Spleen (tissue), 11 donors: Measurements from ENCODE around the gene NTSR1. TPM values are rescaled to one million over a fixed set of nuclear protein-coding genes. Genes with fewer than 3 reads are reported as not detected.

Source experiments
- DNase-seq: peaks from one replicate; pipeline ENCODE4 v3.0.0-alpha.2; 2020
- H3K27ac ChIP-seq, 8 donors: fragments of 200-600 bp; sonication (generic) in 7 of 8; 1 replicate in 4 of 8; 2 replicates in 4 of 8; pipeline versions ENCODE4 v1.5.0 to v1.8.0; 2016 to 2021; ENCODE audit warnings: inconsistent platforms in 4 of 8, mild to moderate bottlenecking in 4 of 8, moderate library complexity in 1 of 8
- H3K27me3 ChIP-seq, 7 donors: fragments of 200-600 bp; sonication (generic) in 6 of 7; replicated peaks in 1 of 7; 1 replicate in 4 of 7; 2 replicates in 3 of 7; pipeline versions ENCODE4 v1.5.0 to v1.8.0; 2016 to 2021; ENCODE audit warnings: inconsistent platforms in 3 of 7, mild to moderate bottlenecking in 1 of 7
- H3K36me3 ChIP-seq, 6 donors: fragments of 200-600 bp; sonication (generic) in 5 of 6; 1 replicate in 4 of 6; 2 replicates in 2 of 6; pipeline versions ENCODE4 v1.5.0 to v1.8.0; 2016 to 2021; ENCODE audit warnings: inconsistent platforms in 2 of 6
- H3K4me1 ChIP-seq, 6 donors: fragments of 200-600 bp; sonication (generic) in 5 of 6; 1 replicate in 3 of 6; 2 replicates in 3 of 6; pipeline versions ENCODE4 v1.5.0 to v1.8.0; 2016 to 2021; ENCODE audit warnings: inconsistent platforms in 3 of 6
- H3K4me3 ChIP-seq, 8 donors: fragments of 200-600 bp; sonication (generic) in 7 of 8; 1 replicate in 4 of 8; 2 replicates in 4 of 8; pipeline versions ENCODE4 v1.5.0 to v1.8.0; 2016 to 2021; ENCODE audit warnings: inconsistent platforms in 4 of 8, mild to moderate bottlenecking in 4 of 8, moderate library complexity in 2 of 8
- H3K9me3 ChIP-seq, 8 donors: fragments of 200-600 bp; sonication (generic) in 7 of 8; 1 replicate in 4 of 8; 2 replicates in 4 of 8; pipeline versions ENCODE4 v1.5.0 to v1.8.0; 2016 to 2021; ENCODE audit warnings: inconsistent platforms in 4 of 8
- POLR2A ChIP-seq, 3 donors: fragments of 450-650 bp; IDR thresholded peaks; one replicate each; pipeline ENCODE4 v1.5.1; 2017; ENCODE audit warnings: antibody characterized with exemption in 3 of 3, mild to moderate bottlenecking in 1 of 3
- POLR2AphosphoS5 ChIP-seq, 3 donors: sonication (generic); formaldehyde crosslinking; IDR thresholded peaks; one replicate each; pipeline ENCODE4 v1.5.1; 2017; ENCODE audit warnings: antibody characterized with exemption in 3 of 3
- WGBS, 5 donors: extraction: QIAGEN DNeasy Blood & Tissue Kit in 3 of 5; methylation state at CpG; one replicate each; pipeline versions ENCODE4 v1.1.5 to v1.1.7; 2013 to 2018; 5-methylcytosine and 5-hydroxymethylcytosine counted together
- intact Hi-C: fragments of 100-400 bp; cut with DNase I; formaldehyde crosslinking; loops from one replicate; pipeline ENCODE4 v1.15.0; 2023; ENCODE audit warnings: low total_unique reads
- polyA plus RNA-seq, 3 donors: library from polyadenylated mRNA; stranded (reverse); fragments of 200-250 nt; gene quantifications; one replicate each; pipeline ENCODE4 v1.2.1, GENCODE V29; 2013
- total RNA-seq, 7 donors: library from RNA; depleted of rRNA in 3 of 7; stranded (reverse); fragments of >200 nt in 3 of 7; fragmentation: NEBNext Ultra II Directional in 4 of 7; extraction: Animal tissue kit (Norgen Biotek cat#: 25700) in 4 of 7; gene quantifications; one replicate each; pipeline versions ENCODE4 v1.1.0 to v1.2.1, GENCODE V29; 2016 to 2021
- donor health status: healthy with polysubstance abuse.
- donor health status: DM: no; HTN: no; CAD: no; lungs with moderate emphysema.
- donor health status: DM: no; HTN: no; CAD: no.
- donor health status: Bipolar disorder and iron deficiency.
- donor health status: healthy.
- donor health status: DM: no; HTN: no; CAD: no.
- donor health status: DM: yes; HTN: yes; CAD: no.

NTSR1 gene
- total and polyA plus RNA-seq, 10 donors, result 0.14 to 5.7 (median 0.71) TPM

- DNase-seq, result no peak
- no peaks in the 10 kb centered on the region for H3K9me3 ChIP-seq
- H3K4me3 ChIP-seq, result no peak overlapping the region
- H3K27ac ChIP-seq, result no peak overlapping the region
- peaks cover 13 to 57% (median 48%) of the 10 kb centered on the region in 6 donors for H3K4me1 ChIP-seq
- TF ChIP-seq POLR2A (IDR thresholded peaks at IDR 0.05) (no peak), POLR2AphosphoS5 (IDR thresholded peaks at IDR 0.05) (peak in 1 of 3 donors; percentile 18)
- H3K36me3 ChIP-seq, result peaks cover 9 to 77% (median 69%) of the 10 kb centered on the region in 6 donors
- peaks cover 7 to 26% (median 21%) of the 10 kb centered on the region in 7 donors for H3K27me3 ChIP-seq
- WGBS, 5 donors, result 83 to 89% (median 88%) methylated on average over 7 to 10 of the region's 10 CpGs
- intact Hi-C loops, result no loop called here
Observed at GRCh38 chr20:62811720-62812119, 103.1 kb downstream of the NTSR1 start.

Other genes starting within 250 kb of the NTSR1 start
- gene GATA5, start 232.8 kb upstream of the NTSR1 start, total RNA-seq, result under 1 TPM in 2 of 7 donors, not detected in 5; 0.13 to 0.19 TPM
- gene GATA5, start 232.8 kb upstream of the NTSR1 start, polyA plus RNA-seq, result under 1 TPM in 1 of 3 donors, not detected in 2; 0.02 TPM
- gene SLCO4A1, start 66.3 kb upstream of the NTSR1 start, total RNA-seq, result 10 to 100 TPM in 2 of 7 donors, 1 to 10 TPM in 5; 2.9 to 16.3 (median 7.1) TPM
- 1 to 10 TPM; 4.7 to 7.7 (median 5.9) TPM for gene SLCO4A1, start 66.3 kb upstream of the NTSR1 start, polyA plus RNA-seq
- 10 to 100 TPM in 4 of 7 donors, 1 to 10 TPM in 3; 8.5 to 15.7 (median 12.0) TPM for gene MRGBP, start 87.6 kb downstream of the NTSR1 start, total RNA-seq
- 10 to 100 TPM; 10.6 to 13.1 (median 12.6) TPM for gene MRGBP, start 87.6 kb downstream of the NTSR1 start, polyA plus RNA-seq
- gene OGFR, start 96.0 kb downstream of the NTSR1 start, total RNA-seq, result 10 to 100 TPM; 69.8 to 91.0 (median 78.2) TPM
- gene OGFR, start 96.0 kb downstream of the NTSR1 start, polyA plus RNA-seq, result 100 to 1,000 TPM in 1 of 3 donors, 10 to 100 TPM in 2; 46.0 to 127 (median 66.9) TPM
- 10 to 100 TPM in 3 of 7 donors, 1 to 10 TPM in 4; 1.2 to 16.7 (median 6.8) TPM for gene COL9A3, start 108.2 kb downstream of the NTSR1 start, total RNA-seq
- gene COL9A3, start 108.2 kb downstream of the NTSR1 start, polyA plus RNA-seq, result 10 to 100 TPM; 10.9 to 14.7 (median 13.1) TPM
- 1 to 10 TPM; 4.1 to 8.8 (median 6.8) TPM for gene TCFL5, start 153.0 kb downstream of the NTSR1 start, total RNA-seq
- 1 to 10 TPM; 4.5 to 6.3 (median 5.3) TPM for gene TCFL5, start 153.0 kb downstream of the NTSR1 start, polyA plus RNA-seq
- 10 to 100 TPM; 61.2 to 79.6 (median 76.0) TPM for gene DIDO1, start 217.7 kb downstream of the NTSR1 start, total RNA-seq
- gene DIDO1, start 217.7 kb downstream of the NTSR1 start, polyA plus RNA-seq, result 10 to 100 TPM; 17.4 to 23.2 (median 17.8) TPM
- gene GID8, start 229.3 kb downstream of the NTSR1 start, total RNA-seq, result 10 to 100 TPM; 26.5 to 33.3 (median 29.6) TPM
- 10 to 100 TPM in 2 of 3 donors, 1 to 10 TPM in 1; 9.7 to 12.9 (median 12.0) TPM for gene GID8, start 229.3 kb downstream of the NTSR1 start, polyA plus RNA-seq
- gene SLC17A9, start 243.9 kb downstream of the NTSR1 start, total RNA-seq, result 10 to 100 TPM; 18.8 to 41.9 (median 31.4) TPM
- gene SLC17A9, start 243.9 kb downstream of the NTSR1 start, polyA plus RNA-seq, result 10 to 100 TPM; 34.4 to 95.3 (median 41.5) TPM